ENCODE measurements around the gene SUGCT.

DNA sequence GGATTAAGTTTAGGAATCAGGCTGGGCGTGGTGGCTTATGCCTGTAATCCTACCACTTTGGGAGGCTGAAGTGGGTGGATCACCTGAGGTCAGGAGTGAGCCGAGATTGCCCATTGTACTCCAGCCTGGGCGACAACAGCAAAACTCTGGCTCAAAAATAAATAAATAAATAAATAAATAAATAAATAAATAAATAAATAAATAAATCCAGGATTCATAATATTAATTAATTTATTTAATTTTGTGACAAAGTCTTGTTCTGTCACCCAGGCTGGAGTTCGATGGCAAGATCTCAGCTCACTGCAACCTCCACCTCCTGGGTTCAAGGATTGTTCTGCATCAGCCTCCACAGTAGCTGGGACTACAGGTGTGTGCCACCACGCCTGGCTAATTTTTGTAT, 4.2 kb downstream of the SUGCT start:
- TF ChIP-seq POLR2AphosphoS5 (IDR thresholded peaks at IDR 0.05; ENCODE audit: borderline replicate concordance, low read depth, low read length): no peak
- TF ChIP-seq EZH2 (IDR thresholded peaks at IDR 0.05): no peak

Data from SK-N-MC (cell line).